Stimulated activated CD8-positive, alpha-beta memory T cell treated with anti-CD3 and anti-CD28 coated beads, Interleukin-15, amount 100 ng/mL, for 1 hour (primary cell): ENCODE data around the gene MYOM1.
"Not testable (repeated sequence)": the region's sequence is repeated elsewhere in the genome, so short reads cannot be mapped to it uniquely, and the experiment has no call there.

Experiments
- DNase-seq: peaks from one replicate; pipeline ENCODE4 v3.0.0-alpha.2; 2020; ENCODE audit warnings: low read depth

The MYOM1 gene

DNA sequence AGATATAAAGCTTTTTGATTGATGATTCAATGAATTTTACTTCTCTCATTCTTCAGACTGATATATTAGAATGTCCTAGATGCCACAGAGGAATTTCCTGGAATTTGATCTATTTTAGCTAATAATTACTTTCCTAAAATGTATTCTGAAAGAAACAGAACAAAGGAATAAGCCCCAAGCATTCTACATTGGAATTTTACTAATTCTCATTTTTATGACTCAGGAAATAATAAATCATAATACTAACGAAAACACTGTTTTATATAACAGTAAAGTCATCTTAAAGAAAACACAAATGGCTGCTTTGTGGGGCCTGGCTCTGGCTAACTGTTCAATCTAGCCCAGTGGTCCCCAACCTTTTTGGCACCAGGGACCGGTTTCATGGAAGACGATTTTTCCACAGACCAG, 138.2 kb downstream of the MYOM1 start:
- DNase-seq = no peak

- no peak for DNase-seq
Measured at GRCh38 chr18:3079653-3080052, 140.1 kb downstream of the MYOM1 start.

DNA sequence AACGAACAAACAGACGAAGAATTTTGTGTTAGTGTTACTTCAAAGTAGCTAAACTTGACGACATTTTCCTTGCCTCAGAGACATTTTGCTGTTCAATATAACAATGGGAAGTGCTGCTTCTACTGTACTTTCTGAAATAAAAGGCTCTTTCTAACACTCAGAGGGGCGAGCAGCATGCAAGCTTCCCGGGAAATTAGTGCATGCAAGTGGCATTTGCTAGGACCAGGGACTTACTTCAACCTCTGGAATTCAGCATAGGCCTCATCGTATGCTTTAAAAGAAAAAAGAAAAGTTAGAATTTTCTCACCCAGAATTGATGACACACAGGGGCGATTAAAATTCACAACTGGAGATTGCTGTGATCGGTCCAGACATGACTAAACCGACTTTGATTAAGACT, 144.3 kb downstream of the MYOM1 start:
- no peak for DNase-seq

DNA sequence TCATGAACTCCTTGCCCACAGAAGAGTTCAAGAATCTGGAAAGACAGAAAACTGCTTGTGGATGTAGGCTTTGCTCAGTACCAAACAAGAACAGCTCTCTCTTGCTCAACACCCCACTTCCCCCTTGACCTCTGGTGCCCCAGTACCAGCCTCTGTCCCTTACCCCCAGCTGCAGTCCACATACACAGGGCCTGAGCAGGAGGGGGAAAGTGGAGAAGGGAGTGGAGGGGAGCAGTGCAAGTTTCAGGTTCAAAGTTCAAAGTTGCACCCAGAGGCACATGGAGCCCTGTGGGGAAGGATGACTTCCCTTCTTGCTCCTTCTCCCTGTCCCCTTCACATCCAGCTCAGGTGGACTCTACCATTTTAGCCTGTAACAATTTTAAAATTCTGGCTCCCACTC, 145.7 kb downstream of the MYOM1 start:
- DNase-seq = no peak

DNA sequence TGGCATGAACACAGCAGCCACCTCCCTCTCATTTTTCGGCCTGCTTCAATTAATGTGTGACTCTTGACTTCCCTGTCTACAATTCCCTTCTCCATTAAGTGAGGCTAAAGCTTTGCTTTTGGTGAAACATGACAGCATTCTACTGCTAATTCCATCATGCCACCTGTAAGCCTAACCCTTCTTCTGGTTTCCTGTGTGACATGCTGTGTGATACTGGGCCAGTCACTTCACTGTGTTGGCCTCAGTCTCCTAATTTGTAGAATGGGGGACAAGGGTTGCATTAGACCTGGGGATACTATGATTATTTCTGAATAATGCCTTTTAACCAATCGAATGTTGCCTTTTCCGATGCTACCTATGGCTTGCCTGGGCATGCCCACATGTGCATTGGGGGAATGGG, 146.4 kb downstream of the MYOM1 start:
- DNase-seq = not testable (repeated sequence)

DNA sequence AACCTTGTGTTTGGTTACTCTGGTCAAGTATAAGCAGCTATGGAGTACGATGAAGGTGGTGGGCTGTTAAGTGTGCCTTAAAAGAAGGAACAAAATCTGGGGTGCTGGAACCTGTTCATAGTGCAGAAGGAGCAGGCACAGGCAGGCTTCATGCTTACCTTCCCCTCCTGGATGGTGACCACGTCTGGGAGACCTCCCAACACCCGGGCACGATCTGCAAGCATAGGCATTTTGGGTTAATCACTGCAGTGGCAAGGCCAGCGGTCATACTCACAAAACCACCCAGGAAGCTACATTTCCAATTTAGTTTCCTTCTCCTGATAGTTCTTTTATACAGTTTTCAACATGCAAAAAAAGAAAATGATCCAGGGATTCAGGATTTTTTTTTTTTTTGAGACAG, 148.1 kb downstream of the MYOM1 start:
- DNase-seq = no peak

DNA sequence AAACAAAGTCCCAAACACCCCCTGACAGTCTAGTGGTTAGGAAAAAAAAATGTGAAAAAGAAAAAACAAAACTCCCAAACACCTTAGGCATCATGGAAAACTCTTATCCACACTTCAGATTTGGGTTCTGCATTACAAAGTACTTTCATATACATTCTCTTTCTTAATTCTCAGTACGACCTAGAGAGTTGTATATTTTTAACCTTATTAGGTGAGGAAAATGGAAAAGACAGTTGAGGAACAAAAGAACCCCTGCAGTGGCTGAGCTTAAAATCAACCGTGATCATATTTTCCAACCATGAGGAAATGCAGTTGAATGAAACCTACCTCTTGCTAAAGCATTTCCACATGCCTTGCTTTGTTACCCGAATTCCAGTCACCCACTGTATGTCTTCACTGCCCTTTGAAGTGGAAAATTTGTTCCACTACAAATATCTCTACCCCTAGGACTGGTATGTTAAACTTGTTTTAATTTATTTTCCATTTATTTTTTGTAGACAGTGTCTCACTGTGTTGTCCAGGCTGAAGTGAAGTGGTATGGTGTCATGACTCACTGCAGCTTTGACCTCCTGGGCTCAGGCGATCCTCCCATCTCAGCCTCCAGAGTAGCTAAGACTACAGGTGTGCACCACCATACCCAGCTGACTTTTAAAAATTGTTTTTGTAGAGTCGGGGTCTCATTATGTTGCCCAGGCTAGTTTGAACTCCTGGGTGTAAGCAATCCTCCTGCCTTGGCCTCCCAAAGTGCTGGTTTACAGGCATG, 149.9 kb downstream of the MYOM1 start:
- DNase-seq = no peak

- DNase-seq = no peak
Measured at GRCh38 chr18:3067722-3068121, 152.0 kb downstream of the MYOM1 start.

- no peak for DNase-seq
Measured at GRCh38 chr18:3067165-3067661, 152.6 kb downstream of the MYOM1 start.

- DNase-seq = no peak
Measured at GRCh38 chr18:3066341-3067110, 153.2 kb downstream of the MYOM1 start.

DNA sequence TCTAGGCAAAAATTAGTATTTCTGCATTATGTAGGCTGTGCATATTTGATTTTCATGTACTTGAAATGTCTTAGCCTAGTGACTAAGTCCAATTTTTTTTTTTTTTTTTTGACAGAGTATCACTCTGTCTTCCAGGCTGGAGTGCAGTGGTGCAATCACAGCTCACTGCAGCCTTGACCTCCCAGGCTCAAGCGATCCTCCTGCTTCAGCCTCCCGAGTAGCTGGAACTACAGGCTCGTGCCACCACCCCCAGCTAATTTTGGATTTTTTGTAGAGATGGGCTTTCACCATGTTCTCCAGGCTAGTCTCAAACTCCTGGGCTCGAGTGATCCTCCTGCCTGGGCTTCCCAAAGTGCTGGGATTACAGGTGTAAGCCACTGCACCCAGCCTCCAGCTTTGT, 156.0 kb downstream of the MYOM1 start:
- DNase-seq = not testable (repeated sequence)

DNA sequence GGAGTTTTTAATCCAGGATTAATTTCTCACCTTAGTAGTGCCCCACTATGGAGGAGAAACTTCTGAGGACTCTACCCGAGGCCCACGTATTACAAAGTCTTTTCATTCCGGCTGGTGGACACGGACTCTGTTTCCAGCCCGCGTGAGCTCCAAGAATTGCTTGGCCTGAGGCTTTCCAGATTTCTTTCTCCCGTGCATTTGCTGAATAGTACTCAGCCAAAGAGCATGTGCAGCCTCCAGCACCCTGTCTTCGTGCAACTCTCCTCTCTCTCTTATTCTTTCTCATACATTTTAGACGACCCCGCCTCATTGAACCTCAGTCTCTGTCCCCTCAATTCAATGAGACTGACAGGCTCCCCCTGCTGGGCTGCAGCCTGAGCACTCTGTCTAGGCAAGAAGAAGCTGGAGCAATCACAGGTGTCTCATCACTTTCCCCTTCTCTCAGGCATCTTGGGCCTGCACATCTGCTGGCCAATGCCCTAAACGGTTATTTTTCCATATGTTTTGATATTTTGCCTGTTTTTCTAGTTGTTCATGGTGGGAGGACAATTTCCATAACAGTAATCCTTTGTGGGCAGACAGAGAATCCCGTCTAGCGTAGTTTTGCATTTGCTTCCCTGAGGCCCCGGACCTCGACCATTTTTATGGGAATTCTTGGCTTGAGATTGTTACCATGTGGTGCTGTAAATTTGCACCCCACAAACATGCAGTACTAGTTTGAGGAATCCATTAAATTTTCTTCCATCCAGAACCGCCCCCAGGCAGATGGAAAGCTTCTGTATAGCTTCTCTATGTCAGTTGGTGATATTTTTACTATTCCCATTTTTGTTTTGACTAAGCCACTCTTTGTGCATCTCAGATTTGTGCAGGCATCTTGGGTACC, 156.7 kb downstream of the MYOM1 start:
- DNase-seq = peak; percentile 63

- no peak for DNase-seq
Measured at GRCh38 chr18:3061581-3062312, 158.0 kb downstream of the MYOM1 start.

- no peak for DNase-seq
Measured at GRCh38 chr18:3060667-3061580, 158.8 kb downstream of the MYOM1 start.

DNA sequence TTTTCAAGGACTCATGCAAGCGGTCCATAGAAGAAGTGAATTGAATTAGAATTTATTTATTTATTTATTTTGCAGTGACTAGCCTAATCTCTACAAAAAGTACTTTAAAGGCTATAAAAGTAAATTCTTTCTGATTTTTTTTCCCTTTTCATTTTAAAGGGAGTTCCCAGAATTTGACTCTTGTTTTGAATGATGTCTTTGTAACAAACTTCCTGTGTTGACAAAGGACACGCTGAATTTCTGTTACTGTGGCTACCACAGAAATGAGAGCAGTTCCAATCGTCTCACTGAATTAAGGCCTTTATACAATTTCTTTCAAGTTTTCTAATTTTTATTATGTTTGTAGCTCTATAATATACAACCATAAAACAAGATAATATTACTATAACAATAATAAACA, 160.5 kb downstream of the MYOM1 start:
- no peak for DNase-seq

DNA sequence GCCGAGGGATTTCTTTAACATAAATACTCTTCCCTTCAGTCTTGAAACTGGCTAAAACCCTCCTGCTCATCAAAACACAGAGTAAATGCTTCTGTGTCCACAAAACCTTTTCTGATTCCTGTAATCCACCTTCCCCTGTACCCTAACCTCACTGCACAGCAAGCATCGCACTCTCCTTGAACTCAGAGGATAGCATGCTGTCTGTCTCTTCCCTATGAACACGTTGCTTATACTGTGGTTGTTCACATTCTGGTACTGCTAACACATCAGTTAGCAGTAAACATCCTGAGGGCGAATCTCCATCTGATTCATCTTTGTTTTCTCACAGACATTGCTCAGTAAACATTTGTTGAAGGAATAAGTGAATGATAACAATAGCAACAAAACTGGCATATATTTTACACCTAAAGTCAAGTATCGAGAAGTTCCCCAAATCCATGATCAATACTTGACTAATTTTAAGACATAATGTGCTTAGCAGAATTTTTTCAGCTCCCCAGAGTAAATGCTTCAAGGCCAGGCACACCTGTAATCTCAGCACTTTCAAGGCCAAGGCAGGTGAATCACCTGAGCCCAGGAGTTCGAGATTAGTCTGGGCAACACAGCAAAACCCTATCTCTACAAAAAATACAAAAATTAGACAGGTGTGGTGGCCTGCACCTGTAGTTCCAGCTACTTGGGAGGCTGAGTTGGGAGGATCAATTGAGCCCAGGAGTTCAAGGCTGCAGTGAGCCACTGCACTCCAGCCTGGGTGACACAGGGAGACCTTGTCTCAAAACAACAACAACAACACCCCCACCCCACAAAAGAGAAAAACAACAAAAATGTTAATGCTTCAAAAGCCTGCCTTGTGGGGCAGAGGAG, 161.2 kb downstream of the MYOM1 start:
- no peak for DNase-seq

DNA sequence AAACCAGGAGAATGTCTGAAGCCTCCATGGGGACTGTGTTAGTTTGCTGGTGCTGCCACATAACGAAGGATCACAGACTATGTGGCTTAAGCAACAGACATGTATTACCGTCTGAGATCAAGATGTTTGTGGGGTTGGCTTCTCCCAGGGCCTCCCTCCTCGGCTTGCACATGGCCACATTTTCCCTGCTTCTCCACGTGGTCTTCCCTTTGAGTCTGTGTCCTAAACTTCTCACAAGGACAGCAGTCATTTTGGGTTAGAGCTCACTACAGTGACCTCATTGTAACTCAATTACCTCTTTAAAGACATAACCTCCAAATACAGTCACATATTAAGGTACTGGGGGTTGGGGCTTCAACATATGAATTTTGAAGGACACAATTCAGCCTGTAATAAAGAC, 162.2 kb downstream of the MYOM1 start:
- no peak for DNase-seq

DNA sequence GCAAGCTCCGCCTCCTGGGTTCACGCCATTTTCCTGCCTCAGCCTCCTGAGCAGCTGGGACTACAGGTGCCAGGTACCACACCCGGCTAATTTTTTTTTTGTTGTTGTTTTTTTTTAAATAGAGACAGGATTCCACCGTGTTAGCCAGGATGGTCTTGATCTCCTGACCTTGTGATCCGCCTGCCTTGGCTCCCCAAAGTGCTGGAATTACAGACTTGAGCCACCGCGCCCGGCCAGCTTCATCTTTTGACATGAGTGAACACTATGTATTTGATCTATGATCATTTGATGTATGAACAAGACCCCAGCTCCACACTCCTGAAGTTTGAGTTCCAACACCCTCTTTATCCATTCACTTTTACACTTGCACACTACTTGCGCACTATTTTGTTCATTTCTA, 163.5 kb downstream of the MYOM1 start:
- DNase-seq = no peak

- DNase-seq = no peak
Measured at GRCh38 chr18:3055816-3056215, 164.0 kb downstream of the MYOM1 start.
